DMS53 treated with DMSO at 0.1 percent for 48 hours (cell line): ENCODE measurements around the gene MYH9.
A peak's percentile ranks its signal among the peaks of the same experiment; 100 is the strongest.
"Not testable (repeated sequence)": the region's sequence is repeated elsewhere in the genome, so short reads cannot be mapped to it uniquely, and the experiment has no call there.

Experiments
- DNase-seq: peaks from one replicate; lab custom pipeline; 2025; ENCODE audit not compliant: unreplicated experiment; lab: John Stamatoyannopoulos, UW

MYH9 gene

DNA sequence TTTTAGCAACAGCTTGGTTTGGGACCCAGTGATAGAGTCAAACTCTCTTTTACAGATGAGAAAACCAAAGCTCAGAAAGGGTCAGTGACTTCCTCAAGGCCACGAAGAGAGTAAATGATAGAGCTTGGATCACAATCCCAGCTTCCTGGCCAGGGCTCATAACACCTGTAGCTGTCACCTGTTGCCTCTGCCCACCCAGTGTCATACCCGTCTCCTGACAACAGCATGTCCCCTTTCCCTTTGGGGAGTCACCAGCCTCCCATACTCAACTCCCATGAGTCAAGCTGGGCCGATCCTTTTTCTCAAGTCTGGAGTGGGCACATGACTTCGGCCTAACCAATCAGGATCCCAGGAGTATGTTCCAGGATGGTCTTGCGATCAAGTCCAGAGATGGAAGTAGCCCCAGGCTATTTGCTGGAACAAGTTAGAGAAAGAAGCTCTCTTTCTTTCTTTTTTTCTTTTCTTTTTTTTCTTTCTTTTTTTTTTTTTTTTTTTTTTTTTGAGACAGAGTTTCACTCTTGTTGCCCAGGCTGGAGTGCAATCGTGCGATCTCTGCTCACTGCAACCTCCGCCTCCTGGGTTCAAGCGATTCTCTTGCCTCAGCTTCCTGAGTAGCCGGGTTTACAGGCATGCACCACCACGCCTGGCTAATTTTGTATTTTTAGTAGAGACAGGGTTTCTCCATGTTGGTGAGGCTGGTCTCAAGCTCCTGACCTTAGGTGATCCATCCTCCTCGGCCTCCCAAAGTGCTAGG is 27.8 kb upstream of the MYH9 start:
- no peak for DNase-seq

DNA sequence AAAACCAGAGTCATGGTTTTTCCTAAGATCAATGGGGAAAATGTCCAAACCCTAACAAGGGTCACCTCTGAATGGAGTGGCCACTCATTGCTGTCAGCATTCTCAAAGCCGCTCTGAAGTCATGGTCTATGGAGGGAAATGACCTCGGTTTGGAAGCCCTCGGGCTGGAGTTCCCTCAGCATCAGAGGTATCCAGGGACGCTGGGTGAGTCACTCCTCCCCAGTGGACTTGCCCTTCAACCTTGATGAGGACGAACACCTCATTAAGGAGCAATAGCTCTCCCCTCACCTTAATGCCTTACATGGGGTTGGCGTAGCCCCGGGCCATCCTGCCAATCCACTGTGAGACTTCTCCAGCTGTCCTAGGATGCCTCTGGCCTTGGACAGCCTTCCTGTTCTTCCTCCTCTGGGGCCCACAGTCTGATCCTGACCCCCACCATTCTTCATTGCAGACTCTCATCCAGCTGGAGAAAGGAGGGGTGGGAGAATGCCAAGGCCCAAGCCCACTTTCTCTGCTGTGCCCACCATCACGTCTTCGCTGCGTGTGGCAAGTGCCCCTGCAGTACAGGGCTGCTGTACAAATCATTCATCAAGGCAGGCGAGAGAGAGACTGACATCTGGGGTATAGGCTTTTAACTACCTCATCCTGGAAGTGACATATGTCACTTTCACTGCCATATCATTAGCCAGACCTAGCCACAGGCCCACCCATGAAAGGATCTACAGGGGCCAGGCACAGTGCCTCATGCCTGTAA is 25.4 kb upstream of the MYH9 start:
- no peak for DNase-seq

DNA sequence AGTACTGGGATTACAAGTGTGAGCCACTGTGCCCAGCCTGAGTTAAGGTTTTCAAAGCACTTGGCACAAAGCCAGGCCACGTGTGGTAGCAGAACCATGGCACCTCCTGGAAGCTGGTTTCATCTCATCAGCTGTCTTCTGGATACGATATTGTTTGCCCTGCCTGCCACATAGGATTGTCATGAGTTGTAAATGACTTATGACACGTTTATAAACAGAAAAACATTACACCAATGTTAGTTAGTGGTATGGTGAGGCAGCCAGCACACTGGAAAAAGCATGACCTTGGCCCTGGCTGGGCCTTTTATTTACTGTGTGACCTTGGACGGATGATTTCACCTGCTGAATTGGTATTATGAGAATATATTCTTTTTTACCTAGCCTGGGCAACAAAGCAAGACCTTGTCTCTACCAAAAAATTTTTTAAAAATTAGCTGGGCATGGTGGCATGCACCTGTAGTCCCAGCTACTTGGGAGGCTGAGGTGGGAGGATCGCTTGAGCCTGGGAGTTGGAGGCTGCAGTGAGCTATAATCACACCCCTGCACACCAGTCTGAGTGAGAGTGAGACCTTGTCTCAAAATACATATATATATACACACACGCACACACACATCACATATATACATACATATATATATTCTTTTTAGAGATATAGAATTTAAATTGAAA is 24.0 kb upstream of the MYH9 start:
- DNase-seq, result no peak

DNA sequence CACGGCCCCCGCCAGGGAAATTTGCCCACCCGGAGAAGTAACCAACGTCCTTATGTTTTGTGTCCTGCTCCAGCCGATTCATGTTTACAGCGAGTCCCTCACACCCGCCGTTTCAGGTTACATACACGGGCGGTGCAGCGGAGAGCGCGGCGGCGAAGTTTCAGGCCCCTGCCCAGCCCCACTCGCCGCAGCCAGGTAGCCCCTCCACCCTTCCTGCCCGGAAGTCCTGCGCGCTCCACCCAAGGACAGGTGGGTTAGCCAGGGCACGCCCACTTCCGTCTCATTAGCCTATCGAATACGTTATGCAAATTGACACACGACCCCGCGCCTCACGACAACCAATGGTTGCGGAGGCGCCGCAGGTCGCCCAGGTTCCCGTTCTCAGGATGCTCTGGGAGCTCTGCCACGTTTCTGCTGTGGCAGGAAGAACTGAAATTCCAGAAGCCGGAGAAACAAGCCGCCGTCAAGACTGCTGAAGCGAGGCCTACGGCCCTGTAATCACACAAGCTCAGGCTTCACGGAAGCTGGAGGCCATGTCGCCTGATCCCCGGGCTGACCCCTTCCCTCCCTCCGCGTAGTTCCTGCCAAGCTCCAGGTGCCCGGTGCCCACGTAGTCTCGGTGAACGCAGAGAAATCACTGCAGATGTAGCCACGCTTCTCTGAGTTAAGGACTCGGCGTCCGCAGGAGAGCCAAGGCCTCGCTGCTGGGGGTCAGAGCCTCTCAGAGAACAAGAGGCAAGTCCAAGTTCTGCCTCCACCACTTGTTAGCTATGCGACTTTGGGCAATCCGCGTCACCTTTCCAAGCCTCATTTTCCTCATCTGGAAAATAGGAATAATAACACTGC is 22.4 kb upstream of the MYH9 start:
- DNase-seq, result peak; percentile 75

DNA sequence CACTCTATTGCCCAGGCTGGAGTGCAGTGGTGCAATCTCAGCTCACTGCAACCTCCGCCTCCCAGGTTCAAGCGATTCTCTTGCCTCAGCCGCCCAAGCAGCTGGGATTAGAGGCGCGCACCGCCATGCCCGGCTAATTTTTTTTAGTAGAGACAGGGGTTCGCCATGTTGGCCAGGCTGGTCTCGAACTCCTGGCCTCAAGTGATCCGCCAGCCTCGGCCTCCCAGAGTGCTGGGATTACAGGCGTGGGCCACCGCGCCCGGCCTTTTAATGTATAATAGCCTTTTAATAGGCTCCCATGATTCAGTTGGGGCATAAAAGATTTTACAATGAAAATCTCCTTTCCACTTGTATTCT is 21.8 kb upstream of the MYH9 start:
- not testable (repeated sequence) for DNase-seq

DNA sequence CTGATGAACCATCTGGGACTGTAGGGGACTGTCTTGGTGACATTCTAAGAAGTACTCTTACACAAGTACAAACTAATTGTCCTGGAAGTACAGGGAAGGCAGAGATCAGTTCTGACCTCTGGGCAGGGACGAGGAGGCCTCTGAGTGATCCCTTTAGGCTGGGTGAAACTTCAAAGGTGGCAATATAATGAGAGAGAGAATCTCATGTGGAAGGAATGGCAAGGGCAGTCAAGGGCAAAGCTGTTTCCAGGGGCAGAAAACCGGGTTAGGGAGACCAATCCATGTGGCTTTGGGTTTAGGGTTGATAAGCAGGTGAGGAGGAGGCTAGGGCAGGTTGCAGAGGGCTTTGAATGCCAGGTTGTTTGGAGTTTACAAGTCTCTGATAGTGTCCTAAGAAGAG is 21.3 kb upstream of the MYH9 start:
- no peak for DNase-seq

DNA sequence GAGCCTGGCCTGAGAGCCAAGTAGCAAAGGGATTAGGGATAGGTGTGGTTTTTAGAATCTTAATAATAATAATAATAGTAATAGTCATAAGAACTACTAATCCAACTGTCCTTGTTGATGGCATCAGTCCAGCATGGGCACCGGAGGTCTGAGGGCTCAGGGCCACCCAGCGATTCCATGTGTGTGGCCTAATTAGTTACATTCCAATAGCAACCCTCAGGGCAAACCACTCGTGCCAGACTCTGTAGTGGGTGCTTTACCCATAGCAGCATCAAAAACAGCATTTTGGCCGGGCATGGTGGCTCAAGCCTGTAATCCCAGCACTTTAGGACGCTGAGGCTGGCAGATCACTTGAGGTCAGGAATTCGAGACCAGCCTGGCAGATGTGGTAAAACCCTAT is 19.0 kb upstream of the MYH9 start:
- DNase-seq, result no peak

DNA sequence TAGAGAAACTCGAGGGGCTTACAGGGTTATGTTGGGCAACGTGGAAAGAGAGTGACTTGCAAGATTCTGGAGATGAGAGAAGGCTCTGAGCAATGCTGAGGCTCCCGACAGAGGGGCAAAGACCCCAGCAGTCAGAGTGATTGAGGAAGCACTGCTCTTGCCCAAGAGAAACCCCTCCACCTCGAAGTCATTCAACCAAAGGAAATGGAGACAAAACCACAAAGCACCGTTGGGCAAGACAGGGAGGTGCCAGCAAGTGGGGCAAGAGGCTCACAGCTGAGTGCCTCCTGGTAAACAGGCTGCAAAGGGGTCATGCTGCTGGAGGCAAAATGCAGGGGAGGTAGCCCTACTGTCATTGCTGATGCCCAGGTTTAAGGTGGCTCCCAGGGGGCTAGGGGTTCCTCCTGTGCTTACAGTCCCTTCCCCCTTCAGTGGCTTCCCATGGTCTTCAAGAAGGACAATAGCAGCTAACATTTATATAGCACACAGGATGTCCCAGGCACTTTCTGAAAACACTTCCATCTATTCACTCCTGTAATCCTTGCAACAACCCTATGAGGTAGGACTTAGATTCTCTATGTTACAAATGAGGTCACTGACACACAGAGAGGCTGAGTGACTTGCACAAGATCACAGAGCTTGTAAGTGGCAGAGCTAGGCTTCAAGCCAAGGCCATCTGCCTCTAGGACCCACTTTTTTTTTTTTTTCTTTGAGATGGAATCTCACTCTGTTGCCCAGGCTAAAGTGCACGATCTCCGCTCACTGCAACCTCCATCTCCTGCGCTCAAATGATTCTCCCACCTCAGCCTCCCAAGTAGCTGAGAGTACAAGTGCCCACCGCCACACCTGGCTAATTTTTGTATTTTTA is 18.1 kb upstream of the MYH9 start:
- DNase-seq, result no peak

DNA sequence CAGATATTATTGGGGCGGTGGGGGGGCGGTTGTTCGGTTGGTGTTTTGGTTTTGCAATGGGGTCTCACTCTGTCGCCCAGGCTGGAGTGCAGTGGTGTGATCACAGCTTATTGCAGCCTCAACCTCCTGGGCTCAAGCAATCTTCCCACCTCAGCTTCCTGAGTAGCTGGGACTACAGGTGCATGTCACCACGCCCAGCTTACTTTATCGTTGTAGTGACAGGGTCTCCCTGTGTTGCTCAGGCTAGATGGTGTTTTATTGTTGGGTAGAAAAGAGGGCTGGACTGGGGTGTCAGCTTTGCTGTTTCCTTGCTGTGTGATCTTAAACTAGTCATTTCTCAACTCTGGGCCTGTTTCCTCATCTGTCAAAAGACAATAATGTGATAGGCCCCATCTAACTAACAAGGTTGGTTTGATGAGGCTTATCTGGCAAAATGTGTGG is 17.5 kb upstream of the MYH9 start:
- no peak for DNase-seq

DNA sequence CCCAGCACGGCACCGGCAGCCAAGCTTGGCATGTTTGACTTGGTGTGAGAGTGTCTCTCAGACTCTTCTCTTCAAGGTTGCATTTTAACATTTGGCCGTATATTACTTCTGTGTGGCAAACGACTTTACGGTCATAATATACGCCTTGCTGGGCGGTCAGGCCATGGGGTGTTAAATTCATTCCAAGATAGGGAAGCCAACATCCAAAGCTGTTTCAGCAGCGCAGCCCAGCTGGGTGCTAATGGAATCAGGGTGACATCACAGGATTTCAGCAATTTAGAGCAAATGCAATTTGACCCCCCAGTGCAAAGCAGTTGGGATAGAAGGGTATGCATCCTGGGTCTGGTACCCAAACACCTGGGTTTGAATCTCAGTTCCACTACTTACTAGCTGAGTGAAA is 16.7 kb upstream of the MYH9 start:
- DNase-seq, result no peak

DNA sequence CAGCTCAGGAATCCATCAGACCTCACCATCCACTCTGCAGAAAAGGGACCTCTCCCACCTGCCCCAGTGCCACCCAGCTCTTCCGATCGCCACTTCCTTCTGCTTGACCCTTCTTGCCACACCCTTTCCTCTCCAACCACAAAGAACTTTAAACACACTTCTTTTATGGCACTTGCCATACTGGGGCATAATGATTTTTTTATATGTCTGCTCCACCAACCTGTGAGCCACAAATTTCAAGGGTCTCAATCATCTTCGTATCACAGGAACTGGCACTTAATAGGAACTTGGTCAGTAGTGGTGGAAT is 11.7 kb upstream of the MYH9 start:
- no peak for DNase-seq

DNA sequence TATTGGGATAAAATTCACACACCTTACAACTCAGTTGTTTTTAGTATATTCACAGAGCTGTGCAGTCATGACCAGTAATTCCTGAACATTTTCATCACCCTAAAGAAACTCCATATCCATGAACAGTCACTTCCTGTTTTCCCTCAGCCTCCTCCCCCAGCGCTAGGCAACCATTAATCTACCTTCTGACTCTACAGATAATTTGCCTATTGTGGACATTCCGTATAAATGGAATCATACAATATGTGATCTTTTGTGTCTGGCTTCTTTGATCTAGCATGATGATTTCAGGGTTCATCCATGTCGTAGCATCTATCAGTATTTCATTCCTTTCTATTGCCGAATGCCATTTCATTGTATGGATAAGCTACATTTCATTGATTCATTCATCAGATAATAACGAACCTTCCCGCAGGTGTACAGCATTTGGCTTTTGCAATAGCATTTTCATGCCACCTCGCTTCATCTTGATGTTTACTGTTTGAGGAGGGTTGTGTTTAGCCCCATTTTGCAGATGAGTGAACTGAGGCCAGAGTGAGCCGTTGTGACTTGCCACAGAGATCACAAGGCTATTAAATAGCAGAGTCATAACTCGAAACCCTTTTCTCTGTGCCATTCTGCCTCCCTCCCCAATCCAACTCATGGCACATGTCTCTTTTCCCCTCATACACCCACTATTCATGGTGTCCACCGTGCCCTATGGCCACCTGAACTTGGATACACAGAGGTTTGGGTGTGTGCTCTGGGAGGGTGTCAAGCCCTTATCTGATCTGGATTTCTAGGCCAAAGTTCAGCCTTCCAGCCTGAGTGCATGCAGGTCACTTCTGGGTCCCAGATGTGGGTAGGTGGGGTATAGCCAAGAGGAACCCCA is 11.1 kb upstream of the MYH9 start:
- DNase-seq, result no peak

DNA sequence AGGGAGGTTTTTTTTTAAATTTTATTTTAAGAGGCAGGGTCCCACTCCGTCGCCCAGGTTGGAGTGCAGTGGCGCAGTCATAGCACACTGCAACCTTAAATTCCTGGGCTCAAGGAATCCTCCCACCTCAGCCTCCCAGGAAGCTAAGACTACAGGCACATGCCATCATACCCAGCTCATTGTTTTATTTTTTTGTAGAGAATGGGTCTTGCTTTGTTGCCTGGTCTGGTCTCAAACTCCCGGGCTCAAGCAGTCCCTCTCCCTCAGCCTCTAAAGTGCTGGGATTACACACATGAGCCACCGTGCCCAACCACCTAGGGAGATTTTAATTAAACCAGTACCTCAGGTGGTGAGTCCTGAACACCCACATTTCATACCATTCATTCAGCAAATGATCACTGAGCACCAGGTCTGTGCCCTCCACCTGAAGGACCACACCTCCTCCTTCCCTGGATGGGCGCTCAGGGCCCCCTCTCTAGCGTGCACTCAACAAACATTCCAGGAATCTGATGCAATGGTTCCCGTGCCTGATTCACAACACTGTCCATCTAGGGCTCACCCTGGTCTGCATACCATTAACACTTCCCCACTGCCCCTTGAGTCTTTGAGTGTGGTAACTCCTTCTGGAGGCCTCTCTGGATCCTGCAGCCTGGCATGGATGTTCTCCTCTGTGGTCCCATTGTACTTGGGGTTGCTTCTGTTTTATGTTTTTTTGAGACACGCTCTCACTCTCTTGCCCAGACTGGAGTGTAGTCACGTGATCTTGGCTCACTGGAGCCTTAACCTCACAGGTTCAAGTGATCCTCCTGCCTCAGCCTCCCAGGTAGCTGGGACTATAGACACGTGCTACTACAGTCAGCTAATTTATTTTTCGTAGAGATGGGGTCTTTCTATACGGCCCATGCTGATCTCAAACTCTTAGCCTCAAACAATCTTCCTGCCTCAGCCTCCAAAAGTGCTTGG is 9.6 kb upstream of the MYH9 start:
- no peak for DNase-seq

DNA sequence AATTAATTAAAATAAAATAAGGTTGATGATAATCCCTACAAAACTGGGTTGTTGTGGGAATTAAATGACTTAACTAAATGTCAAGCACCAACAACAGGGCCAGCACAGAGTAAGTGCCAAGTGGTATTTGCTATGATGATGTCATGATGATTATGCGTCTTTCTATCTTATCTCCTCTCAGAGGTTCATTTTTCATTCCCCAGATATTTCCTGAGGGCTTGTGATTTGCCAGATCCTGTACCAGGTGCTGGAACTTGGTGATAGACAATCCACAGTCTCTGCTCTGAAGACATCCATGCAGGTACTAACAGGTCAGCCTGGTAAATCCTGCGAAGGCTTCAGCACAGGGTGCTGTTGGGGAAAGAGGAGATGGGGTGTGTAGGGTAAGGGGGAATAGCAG is 8.1 kb upstream of the MYH9 start:
- peak; percentile 37 for DNase-seq

DNA sequence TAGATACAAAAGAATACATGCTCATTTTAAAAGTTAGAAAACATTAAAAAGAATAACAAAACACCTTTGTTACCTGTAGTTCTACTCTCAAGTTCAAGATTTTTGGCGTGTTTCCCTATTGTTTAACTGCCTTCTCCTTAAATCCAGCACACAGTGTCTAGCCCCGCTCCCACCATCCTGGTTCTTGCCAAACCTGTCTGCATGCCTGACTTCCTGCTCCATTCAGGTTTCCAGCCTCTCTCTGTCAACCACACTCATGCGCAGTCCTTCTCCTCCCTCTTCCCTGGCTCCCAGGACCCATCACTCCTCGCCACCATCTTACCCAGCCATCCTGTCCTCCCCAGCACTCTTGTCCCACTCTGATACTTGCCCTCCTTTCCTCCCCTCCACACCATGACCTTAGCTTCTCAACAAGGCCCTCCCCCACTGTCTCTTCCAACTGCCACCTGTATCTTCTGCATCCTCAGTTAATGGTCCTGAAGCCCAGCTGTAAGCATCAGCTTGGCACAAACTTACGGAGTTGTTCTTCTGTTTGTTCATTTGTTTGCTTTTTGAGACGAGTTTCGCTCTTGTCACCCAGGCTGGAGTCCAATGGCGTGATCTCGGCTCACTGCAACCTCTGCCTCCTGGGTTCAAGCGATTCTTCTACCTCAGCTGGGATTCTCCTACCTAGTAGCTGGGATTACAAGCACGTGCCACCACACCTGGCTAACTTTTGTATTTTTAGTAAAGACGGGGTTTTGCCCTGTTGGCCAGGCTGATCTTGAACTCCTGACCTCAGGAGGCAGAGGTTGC is 7.5 kb upstream of the MYH9 start:
- DNase-seq, result no peak

DNA sequence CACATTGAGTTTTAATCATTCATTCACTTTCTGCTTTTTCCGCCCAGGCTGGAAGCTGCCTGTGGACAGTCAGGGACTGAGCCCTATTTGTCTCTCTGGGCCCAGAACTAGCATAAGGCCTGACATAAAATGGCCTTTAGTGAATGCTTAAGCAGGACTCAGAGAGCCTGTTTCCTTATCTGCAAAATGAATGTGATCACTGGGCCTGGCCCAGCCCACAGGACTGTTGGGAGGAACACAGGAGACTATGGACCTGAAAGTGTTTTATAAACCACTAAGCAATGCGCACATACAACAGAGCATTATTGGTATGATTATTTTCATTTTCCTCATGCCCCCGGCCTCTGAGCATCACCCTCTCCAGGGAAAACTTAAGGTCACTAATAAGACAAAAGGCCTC is 3.9 kb upstream of the MYH9 start:
- no peak for DNase-seq

DNA sequence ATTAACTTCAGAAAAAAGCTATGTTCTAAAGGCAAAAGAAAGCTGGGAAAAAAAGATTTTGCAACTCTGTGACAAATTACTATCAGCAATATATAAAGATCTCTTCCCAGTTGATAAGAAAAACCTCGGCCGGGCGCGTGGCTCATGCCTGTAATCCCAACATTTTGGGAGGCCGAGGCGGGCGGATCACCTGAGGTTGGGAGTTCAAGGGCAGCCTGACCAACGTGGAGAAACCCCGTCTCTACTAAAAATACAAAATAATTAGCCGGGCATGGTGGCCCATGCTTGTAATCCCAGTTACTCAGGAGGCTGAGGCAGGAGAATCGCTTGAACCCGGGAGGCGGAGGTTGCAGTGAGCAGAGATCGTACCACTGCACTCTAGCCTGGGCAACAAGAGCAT is 1.4 kb upstream of the MYH9 start:
- DNase-seq, result not testable (repeated sequence)

DNA sequence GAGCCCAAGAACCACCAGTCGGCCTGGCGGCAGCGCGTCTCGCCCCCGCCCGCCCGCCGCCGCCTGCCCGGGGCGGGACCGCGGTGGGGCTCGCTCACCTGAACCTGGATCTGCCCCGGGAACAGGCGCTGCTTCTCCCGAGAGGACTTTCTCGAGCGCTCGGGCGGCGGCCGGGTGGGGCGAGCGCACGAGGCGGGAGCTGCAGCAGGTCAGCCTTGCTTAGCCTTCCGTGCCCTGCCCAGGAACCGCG is 133 bp downstream of the MYH9 start:
- no peak for DNase-seq
